HG02884 (cell line): Measurements from ENCODE around the gene B4GALT5.
"Not testable (repeated sequence)": the region's sequence is repeated elsewhere in the genome, so short reads cannot be mapped to it uniquely, and the experiment has no call there.

Experiments
- ATAC-seq: cut with Tn5 transposase; IDR thresholded peaks from one replicate; pipeline ENCODE4 v1.9.1; 2021; ENCODE audit warnings: mild to moderate bottlenecking, moderate library complexity; ENCODE audit not compliant: unreplicated experiment

The B4GALT5 gene

DNA sequence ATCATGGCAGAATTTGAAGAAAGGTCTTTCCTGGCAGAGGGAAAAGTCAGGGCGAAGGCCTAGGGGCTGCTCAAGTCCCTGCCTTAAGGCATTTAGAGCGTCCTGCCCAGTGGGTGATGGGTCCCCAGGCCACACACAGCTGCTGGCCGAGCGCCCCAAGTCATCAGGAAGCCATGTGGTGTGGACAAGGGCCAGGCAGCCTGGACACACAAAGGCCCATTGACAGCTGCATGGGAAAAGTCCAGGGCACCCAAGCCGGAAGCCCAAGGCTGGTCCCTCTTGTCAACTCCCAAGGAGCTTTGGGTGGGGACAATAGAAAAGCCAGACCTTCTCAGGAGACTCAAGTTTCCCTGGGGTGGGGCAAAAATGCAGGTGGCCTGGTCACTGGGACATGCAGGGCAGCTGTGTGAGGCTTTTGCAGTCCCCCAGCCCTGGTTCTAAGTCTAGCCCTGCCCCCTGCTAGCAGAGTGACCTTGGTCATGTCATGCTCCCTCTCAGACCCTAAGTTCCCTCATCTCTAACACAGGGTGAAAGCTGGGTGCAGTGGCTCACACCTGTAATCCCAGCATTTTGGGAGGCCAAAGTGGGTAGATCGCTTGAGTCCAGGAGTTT is 101.4 kb downstream of the B4GALT5 start:
- ATAC-seq, result no peak

GRCh38 chr20:49611539-49612126 is 102.0 kb downstream of the B4GALT5 start:
- ATAC-seq, result not testable (repeated sequence)

- peak; percentile 60 for ATAC-seq
These were observed 102.8 kb downstream of the B4GALT5 start for GRCh38 chr20:49610691-49611538.

GRCh38 chr20:49608752-49609670 is 104.7 kb downstream of the B4GALT5 start:
- ATAC-seq, result no peak

- ATAC-seq, result no peak
These were observed 106.1 kb downstream of the B4GALT5 start for GRCh38 chr20:49607568-49607967.

GRCh38 chr20:49603209-49603627 is 110.5 kb downstream of the B4GALT5 start:
- ATAC-seq, result no peak

DNA sequence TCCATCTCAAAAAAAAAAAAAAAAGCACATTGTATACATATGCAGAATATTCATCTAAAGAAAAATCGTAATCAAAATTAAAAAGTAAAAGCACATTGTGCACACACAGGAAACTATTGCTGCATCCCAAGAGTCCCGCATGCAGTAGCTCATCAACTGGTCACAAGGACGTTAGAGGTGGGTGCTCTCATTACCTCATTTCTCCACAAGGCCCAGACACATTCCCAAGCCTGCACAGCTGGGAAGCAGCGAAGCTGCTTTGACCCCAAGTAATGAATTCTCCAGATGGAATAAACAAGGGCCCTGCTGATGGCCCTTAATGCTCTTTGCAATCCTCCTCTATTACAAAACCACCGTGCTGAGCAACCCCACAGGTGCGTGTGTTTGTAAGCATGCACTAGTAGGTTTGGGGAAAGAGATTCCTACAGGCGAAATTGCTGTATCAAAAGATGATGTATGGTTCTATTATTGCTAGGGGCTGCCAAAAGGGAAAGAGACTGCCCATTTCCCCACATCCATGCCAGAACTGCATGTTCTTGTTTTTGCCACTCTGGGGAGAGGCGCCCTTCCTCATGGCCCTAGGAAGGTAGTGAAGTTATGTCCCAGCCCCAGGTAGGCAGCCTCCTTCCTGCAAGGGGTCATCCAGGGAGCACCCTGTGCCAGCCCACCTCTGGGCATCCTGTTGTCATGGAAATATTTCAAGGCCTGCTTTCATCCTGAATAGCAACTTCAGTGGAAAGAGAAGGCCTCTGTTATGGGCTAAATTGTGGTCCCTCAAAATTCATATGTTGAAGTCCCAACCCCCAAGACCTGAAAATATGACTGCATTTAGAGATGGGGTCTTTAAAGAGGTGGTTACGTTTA is 111.1 kb downstream of the B4GALT5 start:
- ATAC-seq, result no peak

DNA sequence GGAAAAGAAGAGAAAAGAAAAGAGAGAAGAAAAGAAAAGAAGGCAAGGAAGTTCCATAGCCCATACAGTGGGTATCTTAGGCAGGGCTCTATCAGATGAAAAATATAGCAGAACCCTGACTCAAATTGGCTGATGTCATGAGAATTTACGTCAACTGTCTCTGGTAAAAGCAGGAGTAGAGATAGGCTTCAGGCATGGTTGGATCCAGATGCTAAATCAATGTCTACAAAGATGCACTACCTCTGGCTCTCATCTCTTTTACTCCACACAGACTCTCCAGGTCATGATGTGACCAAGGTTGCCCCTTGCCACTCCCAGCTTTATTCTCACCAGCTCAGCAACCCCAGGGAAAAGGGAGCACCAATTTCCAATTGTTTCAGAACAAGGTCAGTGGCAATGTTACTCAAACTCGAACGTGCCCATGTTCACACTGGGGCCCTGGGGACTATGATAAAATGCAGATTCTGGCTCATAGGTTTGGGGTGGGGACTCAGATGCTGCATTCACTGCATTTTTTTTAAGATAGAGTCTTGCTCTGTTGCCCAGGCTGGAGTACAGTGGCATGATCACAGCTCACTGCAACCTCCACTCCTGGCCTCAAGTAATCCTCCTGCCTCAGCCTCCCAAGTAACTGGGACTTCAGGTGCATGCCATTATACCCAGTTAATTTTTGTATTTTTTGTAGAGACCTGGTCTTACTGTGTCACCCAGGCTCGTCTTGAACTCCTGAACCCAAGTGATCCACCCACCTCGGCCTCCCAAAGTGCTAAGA is 112.3 kb downstream of the B4GALT5 start:
- ATAC-seq, result no peak

GRCh38 chr20:49599746-49600113 is 113.9 kb downstream of the B4GALT5 start:
- no peak for ATAC-seq

DNA sequence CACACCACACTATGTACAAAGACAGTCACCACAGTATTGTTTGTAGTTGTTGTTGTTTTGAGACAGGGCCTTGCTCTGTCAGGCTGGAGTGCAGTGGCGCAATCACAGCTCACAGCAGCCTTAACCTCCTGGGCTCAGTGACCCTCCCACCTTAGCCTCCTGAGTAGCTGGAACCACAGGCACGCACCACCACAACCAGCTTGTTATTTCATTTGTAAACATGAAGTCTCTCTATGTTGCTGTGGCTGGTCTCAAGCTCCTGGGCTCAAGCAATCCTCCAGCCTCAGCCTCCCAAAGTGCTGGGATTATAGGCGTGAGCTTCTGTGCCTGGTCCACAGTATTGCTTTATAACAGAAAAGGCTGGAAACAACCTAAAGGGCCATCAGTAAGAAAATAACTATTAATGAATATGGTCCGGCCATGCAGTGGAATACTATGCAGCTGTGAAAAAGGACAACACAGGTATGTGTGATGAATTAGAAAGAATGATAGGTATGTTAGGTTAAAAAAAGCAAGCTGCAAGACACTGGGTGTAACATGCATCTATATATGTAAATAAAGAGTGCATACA is 115.8 kb downstream of the B4GALT5 start:
- ATAC-seq, result no peak

DNA sequence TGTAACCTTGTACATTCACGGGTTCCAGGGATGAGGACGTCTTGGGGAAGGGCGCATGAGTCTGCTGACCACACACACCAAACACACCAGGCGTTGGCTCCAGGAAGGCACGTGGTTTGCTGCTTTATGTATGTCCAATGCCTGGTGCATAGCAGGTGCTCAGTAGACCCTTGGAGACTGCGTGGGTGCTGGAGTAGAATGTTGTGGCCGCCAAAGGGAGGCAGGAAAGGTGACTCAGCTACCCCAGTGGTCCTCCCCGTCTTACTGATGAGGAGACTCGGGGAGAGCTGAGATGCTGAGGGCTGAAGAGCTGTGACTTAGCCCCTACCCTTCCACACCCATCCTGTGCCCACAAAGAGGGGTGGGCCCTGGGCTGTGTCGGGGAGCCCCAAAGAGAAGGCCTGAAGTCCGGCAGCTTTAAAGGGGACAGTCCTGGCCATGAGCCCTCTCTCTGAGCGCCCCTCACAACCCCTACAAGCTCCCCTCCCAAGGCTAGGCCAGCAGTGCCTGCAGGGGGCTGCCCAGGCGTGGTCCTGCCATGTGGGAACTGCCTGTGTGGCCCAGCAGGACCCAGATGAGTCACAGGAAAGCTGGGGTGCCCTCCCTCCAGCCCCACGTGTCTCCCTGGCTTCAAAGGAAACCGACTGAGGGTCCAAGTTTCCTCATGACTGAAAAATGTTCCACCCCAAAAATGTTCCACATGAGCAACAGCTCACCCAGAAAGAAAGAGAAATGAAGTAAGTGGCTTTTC is 117.7 kb downstream of the B4GALT5 start:
- ATAC-seq, result no peak

GRCh38 chr20:49595346-49595745 is 118.3 kb downstream of the B4GALT5 start:
- ATAC-seq, result no peak

GRCh38 chr20:49594931-49595315 is 118.8 kb downstream of the B4GALT5 start:
- ATAC-seq, result no peak

DNA sequence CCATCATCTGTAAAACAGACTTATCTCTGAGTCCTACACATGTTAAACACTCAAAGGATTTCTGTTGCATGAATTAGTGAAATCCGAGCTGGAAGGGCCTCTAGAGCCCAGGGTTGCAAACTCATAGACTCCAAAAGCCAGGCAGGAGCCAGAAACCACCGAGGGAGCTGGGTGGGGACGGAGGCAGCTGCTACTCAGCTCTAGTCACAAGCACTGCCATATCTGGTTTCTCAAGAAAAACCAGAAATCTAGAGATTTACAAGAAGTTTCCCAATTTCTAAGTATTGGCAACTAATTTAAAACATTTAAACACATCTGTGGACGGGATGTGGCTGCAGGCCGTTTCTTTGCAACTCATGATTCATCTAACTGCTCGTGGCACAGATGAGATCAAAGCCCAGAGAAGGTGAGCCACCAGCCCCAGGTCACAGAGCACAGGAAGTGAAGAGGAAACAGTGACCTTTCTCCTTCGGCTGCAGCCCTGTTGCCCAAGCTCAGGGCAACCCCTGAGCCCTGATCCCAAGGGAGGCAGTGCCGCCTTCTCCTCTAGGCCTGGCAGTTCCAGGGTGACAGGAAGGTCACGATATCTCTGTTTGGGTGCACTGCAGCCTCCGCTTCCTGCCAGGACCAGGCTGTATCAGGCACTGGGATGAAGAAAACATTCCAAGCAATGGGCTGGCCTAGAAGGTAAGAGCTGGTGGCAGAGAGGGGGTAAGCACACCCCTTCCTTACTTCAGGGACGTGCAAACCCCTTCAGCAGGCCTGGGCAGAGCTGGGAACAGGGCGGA is 119.3 kb downstream of the B4GALT5 start:
- no peak for ATAC-seq

DNA sequence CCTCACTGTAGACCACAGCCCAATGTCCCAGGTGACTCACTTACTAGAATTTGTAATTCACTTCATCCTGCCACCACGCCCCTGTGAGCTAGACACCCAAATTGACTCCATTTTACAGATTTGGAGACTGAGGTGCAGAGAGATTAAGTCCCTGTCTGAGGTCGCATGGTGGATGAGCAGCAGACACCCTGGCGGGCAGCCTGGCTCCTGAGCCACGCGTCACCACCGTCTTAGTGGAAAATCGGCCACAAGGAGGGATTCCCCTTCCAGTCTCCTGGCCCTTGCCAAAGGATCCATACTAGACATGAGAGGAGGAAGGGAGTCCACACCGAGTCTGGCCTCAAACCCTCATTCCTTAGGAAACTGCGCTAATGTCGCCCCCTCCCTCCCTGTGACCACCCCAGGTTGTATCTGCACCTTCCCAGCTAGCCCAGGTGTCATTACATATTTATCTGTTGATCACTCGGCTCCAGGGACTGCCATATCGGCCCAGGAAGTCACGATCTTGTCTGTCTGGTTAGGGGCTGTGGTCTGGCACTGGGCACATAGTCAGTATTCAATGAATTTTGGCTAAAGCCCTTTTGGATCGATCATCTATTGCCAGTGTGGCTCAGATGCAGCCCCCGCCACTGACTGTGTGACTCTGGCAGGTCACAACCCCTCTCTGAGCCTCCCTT is 120.1 kb downstream of the B4GALT5 start:
- no peak for ATAC-seq

GRCh38 chr20:49592120-49592519 is 121.6 kb downstream of the B4GALT5 start:
- ATAC-seq, result no peak
